Measurements from ENCODE around the gene HPCAL4. TPM values are rescaled to one million over a fixed set of nuclear protein-coding genes. Genes with fewer than 3 reads are reported as not detected.

HPCAL4 gene
- 1 to 10 TPM in 1 of 9 donors, under 1 TPM in 8; 0.12 to 1.2 (median 0.39) TPM for total RNA-seq
- under 1 TPM; 0.46 to 0.69 TPM for polyA plus RNA-seq
- long read RNA-seq, donor 1: 0 reads
- long read RNA-seq, donor 2, full-length matches to known transcripts: 1 of 1 reads
- long read RNA-seq, donor 2, partial matches to known transcripts: 0 of 1 reads
- long read RNA-seq, donor 2, other reads (novel, unspliced or antisense): 0 of 1 reads
- long read RNA-seq, donor 3, full-length matches to known transcripts: 1 of 1 reads
- long read RNA-seq, donor 3, partial matches to known transcripts: 0 of 1 reads
- long read RNA-seq, donor 3, other reads (novel, unspliced or antisense): 0 of 1 reads

DNA sequence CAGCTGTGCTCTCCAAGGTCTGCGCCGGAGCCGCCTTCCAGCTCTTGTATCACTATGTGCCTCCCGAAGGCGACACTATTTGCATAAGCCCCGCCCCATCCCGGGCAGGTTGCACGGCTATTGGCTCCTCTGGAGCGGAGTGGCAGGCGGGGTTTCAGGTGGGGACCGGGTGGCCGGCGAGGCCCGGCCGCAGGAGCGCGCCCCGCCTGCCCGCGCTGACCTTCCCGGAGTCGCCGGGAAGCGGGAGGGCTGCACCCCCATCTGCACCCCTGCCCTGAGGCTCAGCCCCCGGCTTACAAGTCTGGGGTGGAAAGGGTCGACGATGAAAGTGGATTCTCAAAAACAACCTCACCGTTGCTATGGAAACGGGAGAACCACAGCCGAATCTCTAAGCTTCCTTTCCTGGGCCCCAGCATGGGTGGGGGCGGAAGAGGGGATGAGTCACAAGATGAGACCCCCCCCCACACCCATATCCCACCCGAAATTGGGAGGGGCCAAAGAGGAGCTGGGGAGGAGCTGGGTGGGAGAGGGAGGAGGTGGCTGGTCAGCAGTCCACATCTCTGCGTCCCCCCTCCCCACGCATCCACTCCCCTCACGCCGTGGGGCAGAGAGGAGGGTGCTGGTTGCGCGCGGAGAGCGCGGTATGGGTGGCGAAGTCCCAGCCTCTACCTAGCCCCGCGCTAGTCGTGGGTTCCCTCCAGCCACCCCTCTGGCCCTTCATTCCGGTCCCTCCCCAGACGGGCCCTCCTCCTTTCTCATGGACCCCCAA is at the start of gene HPCAL4:
TSS of gene HPCAL4 (minus strand) at position 51 of the 769 bp plus-strand sequence. CDS start 6,830 bp downstream, outside the sequence.
- peak within 1 kb of the TSS in 11 of 12 donors; percentile 15 to 57 (median 40) for H3K4me3 ChIP-seq
- 1 to 3% (median 3%) methylated on average over 27 to 47 of the region's 47 CpGs for WGBS, 4 donors
- intact Hi-C loops (cut with DNase I): no loop called here
- H3K36me3 ChIP-seq: no peaks in the 10 kb centered on the region
- DNase-seq: peak; percentile 86 to 93 (median 90)
- TF ChIP-seq, protein P1, sequence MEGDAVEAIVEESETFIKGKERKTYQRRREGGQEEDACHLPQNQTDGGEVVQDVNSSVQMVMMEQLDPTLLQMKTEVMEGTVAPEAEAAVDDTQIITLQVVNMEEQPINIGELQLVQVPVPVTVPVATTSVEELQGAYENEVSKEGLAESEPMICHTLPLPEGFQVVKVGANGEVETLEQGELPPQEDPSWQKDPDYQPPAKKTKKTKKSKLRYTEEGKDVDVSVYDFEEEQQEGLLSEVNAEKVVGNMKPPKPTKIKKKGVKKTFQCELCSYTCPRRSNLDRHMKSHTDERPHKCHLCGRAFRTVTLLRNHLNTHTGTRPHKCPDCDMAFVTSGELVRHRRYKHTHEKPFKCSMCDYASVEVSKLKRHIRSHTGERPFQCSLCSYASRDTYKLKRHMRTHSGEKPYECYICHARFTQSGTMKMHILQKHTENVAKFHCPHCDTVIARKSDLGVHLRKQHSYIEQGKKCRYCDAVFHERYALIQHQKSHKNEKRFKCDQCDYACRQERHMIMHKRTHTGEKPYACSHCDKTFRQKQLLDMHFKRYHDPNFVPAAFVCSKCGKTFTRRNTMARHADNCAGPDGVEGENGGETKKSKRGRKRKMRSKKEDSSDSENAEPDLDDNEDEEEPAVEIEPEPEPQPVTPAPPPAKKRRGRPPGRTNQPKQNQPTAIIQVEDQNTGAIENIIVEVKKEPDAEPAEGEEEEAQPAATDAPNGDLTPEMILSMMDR (IDR thresholded peaks at IDR 0.05): no peak
- no peak within 1 kb of the TSS for H3K27ac ChIP-seq
- H3K27me3 ChIP-seq: peaks cover 0 to 74% (median 26%) of the 10 kb centered on the region in 9 donors
- H3K9me3 ChIP-seq: no peaks in the 10 kb centered on the region
- peaks cover 2 to 27% (median 16%) of the 10 kb centered on the region in 12 donors for H3K4me1 ChIP-seq
- ATAC-seq: peak; percentile 92 to 99 (median 98)

DNA sequence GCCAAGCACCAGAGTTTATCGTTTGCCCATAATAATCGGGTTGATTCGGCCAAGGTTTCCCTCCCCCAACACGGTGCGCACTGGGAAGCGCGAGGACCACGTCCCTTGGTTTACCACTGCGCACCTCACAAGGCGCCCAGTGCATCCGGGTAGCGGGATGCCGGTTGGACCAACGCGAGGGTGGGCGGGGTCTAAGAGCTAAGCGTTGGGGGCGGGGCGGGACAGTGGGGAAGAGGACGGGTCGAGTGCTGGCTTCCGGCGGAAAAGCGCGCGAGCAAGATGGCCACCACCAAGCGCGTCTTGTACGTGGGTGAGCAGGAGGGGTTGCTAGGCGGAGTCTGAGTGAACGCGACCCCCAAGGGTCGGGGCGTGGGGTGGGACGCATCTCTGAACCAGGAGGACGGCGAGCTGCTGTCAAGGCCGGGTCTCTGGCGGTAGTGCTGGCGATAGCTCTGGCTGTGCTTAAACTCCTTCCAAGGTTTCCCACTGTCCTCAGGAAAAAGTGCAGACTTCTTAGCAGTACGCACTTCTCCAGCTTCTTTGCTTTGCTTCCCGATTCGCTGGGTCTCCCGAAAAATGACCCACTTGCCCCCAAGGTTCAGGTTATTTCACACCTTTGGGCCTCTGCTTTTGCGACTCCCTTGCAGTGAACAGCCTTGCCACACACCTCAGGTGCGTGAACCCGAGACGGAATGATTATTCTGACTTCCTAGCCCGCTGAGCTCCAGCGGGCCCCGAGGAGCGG is 47.6 kb upstream of the HPCAL4 start, which contains the start of gene PPIE:
TSS of gene PPIE (plus strand) at position 261 of the 745 bp plus-strand sequence. CDS start at position 280, 19 bp downstream.
- H3K4me3 ChIP-seq: peak within 1 kb of the TSS; percentile 57 to 91 (median 78)
- 0 to 2% (median 1%) methylated on average over 43 to 52 of the region's 52 CpGs for WGBS, 4 donors
- peak within 1 kb of the TSS in 11 of 12 donors; percentile 7 to 84 (median 72) for H3K27ac ChIP-seq

DNA sequence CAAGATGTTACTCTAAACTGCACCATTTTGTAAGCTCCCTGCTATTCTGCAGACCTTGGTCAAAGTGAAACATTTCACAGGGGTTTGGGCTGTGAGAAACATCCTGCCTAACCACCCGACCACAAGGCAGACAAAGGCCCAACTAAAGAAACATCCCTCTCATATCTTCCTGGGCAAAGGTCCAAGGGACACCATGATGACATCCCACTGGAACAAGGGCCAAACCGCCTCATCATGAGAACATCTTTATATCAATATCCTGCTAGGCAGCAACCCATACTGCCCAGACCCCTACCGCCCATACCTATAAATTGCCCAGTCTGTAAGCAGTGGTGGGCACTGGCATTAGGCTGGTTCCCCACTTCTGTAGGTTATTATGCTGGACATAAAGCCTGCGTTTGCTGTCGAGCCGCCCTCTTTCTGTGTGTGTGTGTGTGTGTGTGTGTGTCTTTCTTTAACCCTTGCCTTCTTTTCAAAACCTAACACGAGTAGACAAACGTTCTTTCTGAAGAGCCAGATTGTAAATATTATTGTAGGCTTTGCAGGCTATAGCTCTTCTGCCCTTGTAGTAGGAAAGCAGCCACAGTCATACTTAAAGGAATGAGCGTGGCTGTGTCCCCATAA is 46.4 kb upstream of the HPCAL4 start:
- Histone ChIP-seq H3K27ac (peak overlapping the region in 1 of 12 donors; percentile 39), H3K9me3 (no peaks in the 10 kb centered on the region), H3K36me3 (peaks cover 0 to 27% (median 25%) of the 10 kb centered on the region in 9 donors), H3K27me3 (peaks cover 0 to 23% (median 9%) of the 10 kb centered on the region in 9 donors), H3K4me3 (no peak overlapping the region), H3K4me1 (peaks cover 0 to 21% (median 14%) of the 10 kb centered on the region in 12 donors)
- ATAC-seq: no peak
- 72 to 82% (median 79%) methylated on average over 9 of the region's 9 CpGs for WGBS, 4 donors
- intact Hi-C loops (cut with DNase I): loop anchor here in 1 of 10 donors (10.0 kb wide), 1 partner anchor 643 kb away; no protein-coding TSS in a partner anchor
- DNase-seq: no peak
- TF ChIP-seq, protein P1 (IDR thresholded peaks at IDR 0.05): no peak
- no peak for TF ChIP-seq POLR2A (IDR thresholded peaks at IDR 0.05)

More for the DNA sequence above, 47.6 kb upstream of the HPCAL4 start, which contains the start of gene PPIE:
- ATAC-seq: peak; percentile 96 to 99 (median 99)
- peaks cover 0 to 16% (median 2%) of the 10 kb centered on the region in 9 donors for H3K27me3 ChIP-seq
- peak in 1 of 2 donors; percentile 17 for TF ChIP-seq POLR2A (IDR thresholded peaks at IDR 0.05)
- TF ChIP-seq, protein P1 (IDR thresholded peaks at IDR 0.05): no peak
- DNase-seq: peak; percentile 94 to 97 (median 95)
- peaks cover 0 to 17% (median 14%) of the 10 kb centered on the region in 12 donors for H3K4me1 ChIP-seq
- H3K9me3 ChIP-seq: no peaks in the 10 kb centered on the region
- intact Hi-C loops (cut with DNase I): loop anchor here in 1 of 10 donors (10.0 kb wide), 1 partner anchor 644 kb away; no protein-coding TSS in a partner anchor
- peaks cover 0 to 39% (median 36%) of the 10 kb centered on the region in 9 donors for H3K36me3 ChIP-seq
